Tibial nerve (tissue), 4 donors: ENCODE measurements around the gene CFAP54. TPM values are rescaled to one million over a fixed set of nuclear protein-coding genes. Genes with fewer than 3 reads are reported as not detected.

Source experiments
- DNase-seq, 2 donors: peaks; one replicate each; pipeline ENCODE4 v3.0.0-alpha.2; 2019; ENCODE audit warnings: low spot score in 2 of 2
- H3K27ac ChIP-seq, 4 donors: fragments of 200-600 bp; sonication (generic) in 3 of 4; one replicate each; pipeline ENCODE4 v1.5.1; 2017 to 2019; ENCODE audit warnings: mild to moderate bottlenecking in 1 of 4
- H3K27me3 ChIP-seq, 2 donors: fragments of 200-600 bp; sonication (generic) in 1 of 2; one replicate each; pipeline versions ENCODE4 v1.5.1 to v1.6.0; 2017 to 2019
- H3K36me3 ChIP-seq, 3 donors: fragments of 200-600 bp; sonication (generic); one replicate each; pipeline ENCODE4 v1.5.1; 2018 to 2019
- H3K4me1 ChIP-seq, 4 donors: fragments of 200-600 bp; sonication (generic) in 3 of 4; one replicate each; pipeline ENCODE4 v1.5.1; 2017 to 2019
- H3K4me3 ChIP-seq, 4 donors: fragments of 200-600 bp; sonication (generic) in 3 of 4; one replicate each; pipeline ENCODE4 v1.5.1; 2017 to 2019; ENCODE audit warnings: mild to moderate bottlenecking in 1 of 4, moderate library complexity in 1 of 4
- H3K9me3 ChIP-seq, 4 donors: fragments of 200-600 bp; sonication (generic) in 3 of 4; one replicate each; pipeline ENCODE4 v1.5.1; 2017 to 2019
- EP300 ChIP-seq, 2 donors: sonication (generic); formaldehyde crosslinking; IDR thresholded peaks; one replicate each; pipeline ENCODE4 v1.6.1; 2017; ENCODE audit warnings: antibody characterized with exemption in 2 of 2, mild to moderate bottlenecking in 1 of 2
- POLR2A ChIP-seq, 2 donors: fragments of 450-650 bp; IDR thresholded peaks; one replicate each; pipeline ENCODE4 v1.6.1; 2017; ENCODE audit warnings: antibody characterized with exemption in 2 of 2, mild to moderate bottlenecking in 2 of 2, moderate library complexity in 2 of 2
- WGBS, 2 donors: methylation state at CpG; one replicate each; pipeline ENCODE4 v1.1.5; 2018; 5-methylcytosine and 5-hydroxymethylcytosine counted together
- total RNA-seq, 4 donors: library from RNA; depleted of rRNA; stranded (reverse); fragments of >200 nt; gene quantifications; one replicate each; pipeline ENCODE4 v1.1.0, GENCODE V29; 2016
- TF ChIP-seq, protein P1 (sequence below), 5 experiments: fragments of 200-600 bp in 3 of 5; fragments of 450-650 bp in 2 of 5; sonication (generic) in 3 of 5; IDR thresholded peaks; one replicate each; pipeline ENCODE4 v1.5.1; 2016 to 2019; ENCODE audit warnings: antibody characterized with exemption in 5 of 5, mild to moderate bottlenecking in 3 of 5, moderate library complexity in 2 of 5

CFAP54 gene
- total RNA-seq, 4 donors from 2014 or later: 0.87 to 6.7 (median 2.1) TPM

DNA sequence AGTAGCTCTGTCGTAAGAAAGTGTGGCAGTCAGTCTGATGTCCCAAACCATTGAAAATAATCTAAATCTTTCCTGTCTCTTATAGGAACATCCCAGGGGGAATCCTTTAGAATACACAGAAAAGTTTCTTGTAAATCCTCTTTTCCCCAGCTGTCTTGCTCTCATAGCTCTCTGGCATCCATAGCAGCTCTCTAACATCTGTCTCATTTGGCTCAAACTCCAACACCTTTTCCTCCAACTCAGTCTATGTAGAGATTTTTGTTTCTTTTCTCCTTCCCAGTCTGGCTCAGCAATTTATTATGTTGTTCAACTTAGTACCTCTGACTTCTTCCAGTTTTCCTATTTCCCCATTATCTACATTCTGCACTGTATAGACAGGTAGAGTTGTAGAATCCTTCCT is 333.3 kb downstream of the CFAP54 start:
- Histone ChIP-seq H3K9me3 (peaks cover 0 to 4% (median 0%) of the 10 kb centered on the region in 4 donors), H3K4me3 (no peak overlapping the region), H3K36me3 (no peaks in the 10 kb centered on the region), H3K4me1 (no peaks in the 10 kb centered on the region), H3K27me3 (no peaks in the 10 kb centered on the region), H3K27ac (no peak overlapping the region)
- DNase-seq: no peak
- WGBS, 2 donors: 68 to 86% methylated on average over 1 of the region's 1 CpG
- TF ChIP-seq POLR2A (IDR thresholded peaks at IDR 0.05) (no peak), EP300 (IDR thresholded peaks at IDR 0.05) (no peak)
- TF ChIP-seq, protein P1, sequence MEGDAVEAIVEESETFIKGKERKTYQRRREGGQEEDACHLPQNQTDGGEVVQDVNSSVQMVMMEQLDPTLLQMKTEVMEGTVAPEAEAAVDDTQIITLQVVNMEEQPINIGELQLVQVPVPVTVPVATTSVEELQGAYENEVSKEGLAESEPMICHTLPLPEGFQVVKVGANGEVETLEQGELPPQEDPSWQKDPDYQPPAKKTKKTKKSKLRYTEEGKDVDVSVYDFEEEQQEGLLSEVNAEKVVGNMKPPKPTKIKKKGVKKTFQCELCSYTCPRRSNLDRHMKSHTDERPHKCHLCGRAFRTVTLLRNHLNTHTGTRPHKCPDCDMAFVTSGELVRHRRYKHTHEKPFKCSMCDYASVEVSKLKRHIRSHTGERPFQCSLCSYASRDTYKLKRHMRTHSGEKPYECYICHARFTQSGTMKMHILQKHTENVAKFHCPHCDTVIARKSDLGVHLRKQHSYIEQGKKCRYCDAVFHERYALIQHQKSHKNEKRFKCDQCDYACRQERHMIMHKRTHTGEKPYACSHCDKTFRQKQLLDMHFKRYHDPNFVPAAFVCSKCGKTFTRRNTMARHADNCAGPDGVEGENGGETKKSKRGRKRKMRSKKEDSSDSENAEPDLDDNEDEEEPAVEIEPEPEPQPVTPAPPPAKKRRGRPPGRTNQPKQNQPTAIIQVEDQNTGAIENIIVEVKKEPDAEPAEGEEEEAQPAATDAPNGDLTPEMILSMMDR (IDR thresholded peaks at IDR 0.05): no peak

GRCh38 chr12:96824074-96824837 is 334.9 kb downstream of the CFAP54 start:
- Histone ChIP-seq H3K4me1 (no peaks in the 10 kb centered on the region), H3K9me3 (peaks cover 0 to 1% (median 0%) of the 10 kb centered on the region in 4 donors), H3K27me3 (no peaks in the 10 kb centered on the region), H3K4me3 (no peak overlapping the region), H3K36me3 (no peaks in the 10 kb centered on the region), H3K27ac (no peak overlapping the region)
- no peak for DNase-seq
- no peak for TF ChIP-seq EP300 (IDR thresholded peaks at IDR 0.05)
- no peak for TF ChIP-seq POLR2A (IDR thresholded peaks at IDR 0.05)
- TF ChIP-seq, protein P1 (IDR thresholded peaks at IDR 0.05): no peak
- 89 to 92% methylated on average over 7 of the region's 7 CpGs for WGBS, 2 donors

GRCh38 chr12:96824838-96825236 is 335.5 kb downstream of the CFAP54 start:
- DNase-seq: no peak
- Histone ChIP-seq H3K27me3 (no peaks in the 10 kb centered on the region), H3K9me3 (no peaks in the 10 kb centered on the region), H3K36me3 (no peaks in the 10 kb centered on the region), H3K4me3 (no peak overlapping the region), H3K27ac (no peak overlapping the region), H3K4me1 (no peaks in the 10 kb centered on the region)
- 97 to 99% methylated on average over 2 of the region's 2 CpGs for WGBS, 2 donors
- no peak for TF ChIP-seq POLR2A (IDR thresholded peaks at IDR 0.05)

DNA sequence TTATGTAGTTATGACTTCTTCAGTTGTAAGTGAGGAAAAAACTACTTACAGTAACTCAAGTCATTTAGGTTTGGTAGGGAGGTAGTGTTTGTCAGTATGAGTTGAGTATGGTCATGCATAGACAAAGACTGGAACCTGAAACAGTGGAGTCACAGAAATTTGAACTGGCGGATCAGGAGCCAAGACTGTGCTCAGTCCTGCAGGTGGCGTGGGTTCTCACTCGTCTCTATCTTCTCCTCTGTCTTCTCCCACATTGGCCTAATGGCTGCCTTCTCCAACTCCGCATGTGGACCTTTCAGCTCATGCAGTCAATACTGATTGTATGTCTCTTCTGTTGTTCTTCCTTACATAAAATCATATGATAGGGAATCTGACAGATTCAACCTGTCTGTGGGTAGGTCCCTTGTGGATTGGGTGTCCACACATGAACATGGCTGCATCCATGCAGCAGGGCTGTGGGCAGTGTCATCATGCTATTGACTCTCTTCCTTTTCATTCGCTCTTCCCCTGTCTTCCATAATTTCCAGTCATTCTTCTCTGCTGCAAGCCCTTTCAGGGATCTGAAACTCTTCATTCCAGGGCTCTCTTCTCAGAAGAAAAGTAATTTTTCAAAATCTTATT is 338.9 kb downstream of the CFAP54 start:
- TF ChIP-seq EP300 (IDR thresholded peaks at IDR 0.05) (no peak), POLR2A (IDR thresholded peaks at IDR 0.05) (no peak)
- TF ChIP-seq, protein P1 (IDR thresholded peaks at IDR 0.05): no peak
- Histone ChIP-seq H3K4me3 (no peak overlapping the region), H3K4me1 (no peaks in the 10 kb centered on the region), H3K27me3 (no peaks in the 10 kb centered on the region), H3K27ac (no peak overlapping the region), H3K9me3 (no peaks in the 10 kb centered on the region), H3K36me3 (no peaks in the 10 kb centered on the region)
- 90 to 93% methylated on average over 5 of the region's 5 CpGs for WGBS, 2 donors
- no peak for DNase-seq

- H3K4me1 ChIP-seq: no peaks in the 10 kb centered on the region
- no peak overlapping the region for H3K4me3 ChIP-seq
- H3K36me3 ChIP-seq: no peaks in the 10 kb centered on the region
- H3K27me3 ChIP-seq: no peaks in the 10 kb centered on the region
- TF ChIP-seq, protein P1 (IDR thresholded peaks at IDR 0.05): no peak
- no peak for TF ChIP-seq POLR2A (IDR thresholded peaks at IDR 0.05)
- TF ChIP-seq EP300 (IDR thresholded peaks at IDR 0.05): no peak
- H3K27ac ChIP-seq: no peak overlapping the region
- no peak for DNase-seq
- 94 to 95% methylated on average over 3 of the region's 3 CpGs for WGBS, 2 donors
- no peaks in the 10 kb centered on the region for H3K9me3 ChIP-seq
These were observed 340.0 kb downstream of the CFAP54 start for GRCh38 chr12:96829354-96829753.
